Neural cell (in vitro differentiated cells): Measurements from ENCODE around the gene PPP4R2.

Experiments used
- CTCF ChIP-seq: fragments of 450-650 bp; IDR thresholded peaks from 2 replicates; pipeline ENCODE4 v1.5.1; 2014; ENCODE audit warnings: antibody characterized with exemption, mild to moderate bottlenecking, moderate library complexity; ENCODE audit not compliant: poor library complexity, severe bottlenecking
- REST ChIP-seq: IDR thresholded peaks from 2 replicates; pipeline ENCODE4 v1.6.1; 2012; ENCODE audit warnings: borderline replicate concordance

GRCh38 chr3:73007992-73008712, 11.5 kb downstream of the PPP4R2 start:
- TF ChIP-seq REST (no peak), CTCF (no peak)
